Hepatocyte (in vitro differentiated cells): Measurements from ENCODE around the gene MMRN2. TPM values are rescaled to one million over a fixed set of nuclear protein-coding genes. Genes with fewer than 3 reads are reported as not detected.

Source experiments
- DNase-seq: peaks from one replicate; pipeline ENCODE4 v3.0.0-alpha.2; 2016; ENCODE audit warnings: low spot score
- H2AFZ ChIP-seq: fragments of 200-600 bp; sonication (generic); 2 replicates; pipeline ENCODE4 v1.6.0; 2016; ENCODE audit warnings: antibody characterized with exemption, mild to moderate bottlenecking
- H3K27ac ChIP-seq: fragments of 200-600 bp; sonication (generic); 2 replicates; pipeline ENCODE4 v1.5.1; 2016; ENCODE audit warnings: mild to moderate bottlenecking
- H3K27me3 ChIP-seq: fragments of 200-600 bp; sonication (generic); 2 replicates; pipeline ENCODE4 v1.6.1; 2016
- H3K36me3 ChIP-seq: fragments of 200-600 bp; sonication (generic); replicated peaks from 2 replicates; pipeline ENCODE4 v1.5.1; 2016; ENCODE audit warnings: low read depth; ENCODE audit not compliant: insufficient read depth
- H3K4me1 ChIP-seq: fragments of 200-600 bp; sonication (generic); 2 replicates; pipeline ENCODE4 v1.5.1; 2016; ENCODE audit warnings: mild to moderate bottlenecking, moderate library complexity; ENCODE audit not compliant: insufficient read depth
- H3K4me2 ChIP-seq: fragments of 200-600 bp; sonication (generic); 2 replicates; pipeline ENCODE4 v1.6.0; 2016
- H3K4me3 ChIP-seq: fragments of 200-600 bp; sonication (generic); 2 replicates; pipeline ENCODE4 v1.5.1; 2016; ENCODE audit warnings: mild to moderate bottlenecking
- H3K79me2 ChIP-seq: fragments of 200-600 bp; sonication (generic); 2 replicates; pipeline ENCODE4 v1.6.0; 2017; ENCODE audit warnings: mild to moderate bottlenecking
- H3K9me2 ChIP-seq: fragments of 200-600 bp; sonication (generic); replicated peaks from 2 replicates; pipeline ENCODE4 v1.6.0; 2017; ENCODE audit warnings: mild to moderate bottlenecking; ENCODE audit not compliant: insufficient read depth
- H3K9me3 ChIP-seq: fragments of 200-600 bp; sonication (generic); 2 replicates; pipeline ENCODE4 v1.5.1; 2016; ENCODE audit warnings: low read depth, mild to moderate bottlenecking
- H4K20me1 ChIP-seq: fragments of 200-600 bp; sonication (generic); 2 replicates; pipeline ENCODE4 v1.6.0; 2016; ENCODE audit warnings: mild to moderate bottlenecking; ENCODE audit not compliant: insufficient read depth, poor library complexity, severe bottlenecking
- CTCF ChIP-seq: fragments of 200-600 bp; sonication (generic); IDR thresholded peaks from 2 replicates; pipeline ENCODE4 v1.5.1; 2016; ENCODE audit warnings: antibody characterized with exemption, mild to moderate bottlenecking; ENCODE audit not compliant: poor library complexity
- EZH2 ChIP-seq: fragments of 200-600 bp; sonication (generic); IDR thresholded peaks from 2 replicates; pipeline ENCODE4 v1.6.1; 2016; ENCODE audit warnings: antibody characterized with exemption, mild to moderate bottlenecking, borderline replicate concordance
- EZH2phosphoT487 ChIP-seq: fragments of 200-600 bp; sonication (generic); IDR thresholded peaks from one replicate; pipeline ENCODE4 v1.6.1; 2018; ENCODE audit warnings: antibody characterized with exemption, mild to moderate bottlenecking, low read depth, moderate library complexity; ENCODE audit not compliant: unreplicated experiment, severe bottlenecking
- WGBS: methylation state at CpG from one replicate; pipeline ENCODE4 v1.1.6; 2016; ENCODE audit warnings: low lambda C conversion rate; ENCODE audit errors: missing lambda C conversion rate; 5-methylcytosine and 5-hydroxymethylcytosine counted together
- polyA plus RNA-seq: library from polyadenylated mRNA; unstranded; fragments of >200 nt; fragmentation: Nextera tagmentation; extraction: Ambion mirVana; gene quantifications from 2 replicates; pipeline ENCODE4 v1.2.1, GENCODE V29; 2016
- total RNA-seq: library from RNA; depleted of rRNA; stranded (reverse); fragments of >200 nt; gene quantifications from 2 replicates; pipeline ENCODE4 v1.2.3, GENCODE V29; 2014

MMRN2 gene
- total and polyA plus RNA-seq, 2 experiments from 2014 or later, result 1.9 to 2.2 TPM

- H4K20me1 ChIP-seq, result no peaks in the 10 kb centered on the region
- H3K36me3 ChIP-seq, result no peaks in the 10 kb centered on the region
- DNase-seq, result no peak
- no peak overlapping the region for H3K4me2 ChIP-seq
- H3K9me3 ChIP-seq, result no peaks in the 10 kb centered on the region
- 95% methylated on average over 91 of the region's 94 CpGs for WGBS
- no peaks in the 10 kb centered on the region for H3K4me1 ChIP-seq
- no peaks in the 10 kb centered on the region for H3K27me3 ChIP-seq
- no peaks in the 10 kb centered on the region for H3K9me2 ChIP-seq
- no peak overlapping the region for H3K4me3 ChIP-seq
- no peak for TF ChIP-seq CTCF
- no peak for TF ChIP-seq EZH2phosphoT487
- no peak for TF ChIP-seq EZH2
- H2AFZ ChIP-seq, result no peak overlapping the region
- H3K27ac ChIP-seq, result no peak overlapping the region
- H3K79me2 ChIP-seq, result no peaks in the 10 kb centered on the region
Measured at GRCh38 chr10:86942441-86943315, 14.7 kb downstream of the MMRN2 start.

GRCh38 chr10:86941991-86942421, 15.4 kb downstream of the MMRN2 start:
- TF ChIP-seq CTCF, result no peak
- no peak for TF ChIP-seq EZH2
- TF ChIP-seq EZH2phosphoT487, result no peak
- Histone ChIP-seq H3K4me3 (no peak overlapping the region), H3K79me2 (no peaks in the 10 kb centered on the region), H3K27me3 (no peaks in the 10 kb centered on the region), H3K27ac (no peak overlapping the region), H2AFZ (no peak overlapping the region), H3K4me1 (no peaks in the 10 kb centered on the region), H3K9me3 (no peaks in the 10 kb centered on the region), H3K9me2 (no peaks in the 10 kb centered on the region), H3K4me2 (no peak overlapping the region), H4K20me1 (no peaks in the 10 kb centered on the region), H3K36me3 (no peaks in the 10 kb centered on the region)
- DNase-seq, result no peak
- WGBS, result 94% methylated on average over 14 of the region's 14 CpGs

GRCh38 chr10:86941426-86941825, 16.0 kb downstream of the MMRN2 start:
- Histone ChIP-seq H2AFZ (no peak overlapping the region), H3K79me2 (no peaks in the 10 kb centered on the region), H3K9me3 (no peaks in the 10 kb centered on the region), H3K4me2 (no peak overlapping the region), H4K20me1 (no peaks in the 10 kb centered on the region), H3K9me2 (no peaks in the 10 kb centered on the region), H3K4me1 (no peaks in the 10 kb centered on the region), H3K27me3 (no peaks in the 10 kb centered on the region), H3K27ac (no peak overlapping the region), H3K4me3 (no peak overlapping the region), H3K36me3 (no peaks in the 10 kb centered on the region)
- 85% methylated on average over 2 of the region's 2 CpGs for WGBS
- no peak for DNase-seq
- no peak for TF ChIP-seq CTCF
- TF ChIP-seq EZH2, result no peak
- no peak for TF ChIP-seq EZH2phosphoT487
